ENCODE results near the gene INPP1.

DNA sequence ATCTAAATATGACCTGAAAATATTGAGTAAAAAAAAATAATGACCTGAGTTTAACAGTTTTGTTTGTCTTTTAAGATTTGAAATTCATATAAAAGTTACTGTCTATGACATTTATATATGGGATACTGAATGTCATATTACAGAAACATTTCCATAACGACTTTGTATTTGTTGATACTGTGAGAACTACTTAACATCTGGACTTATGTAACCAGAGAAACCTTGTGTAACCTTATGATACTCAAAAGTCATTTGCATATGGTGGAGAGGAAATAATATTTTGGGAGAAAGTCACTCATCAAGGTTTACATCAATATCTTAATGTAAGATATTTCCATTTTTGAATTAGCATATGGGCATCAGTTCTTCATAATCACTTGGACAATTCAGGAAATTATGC is 77.4 kb downstream of the INPP1 start:
- TF ChIP-seq, protein P1, sequence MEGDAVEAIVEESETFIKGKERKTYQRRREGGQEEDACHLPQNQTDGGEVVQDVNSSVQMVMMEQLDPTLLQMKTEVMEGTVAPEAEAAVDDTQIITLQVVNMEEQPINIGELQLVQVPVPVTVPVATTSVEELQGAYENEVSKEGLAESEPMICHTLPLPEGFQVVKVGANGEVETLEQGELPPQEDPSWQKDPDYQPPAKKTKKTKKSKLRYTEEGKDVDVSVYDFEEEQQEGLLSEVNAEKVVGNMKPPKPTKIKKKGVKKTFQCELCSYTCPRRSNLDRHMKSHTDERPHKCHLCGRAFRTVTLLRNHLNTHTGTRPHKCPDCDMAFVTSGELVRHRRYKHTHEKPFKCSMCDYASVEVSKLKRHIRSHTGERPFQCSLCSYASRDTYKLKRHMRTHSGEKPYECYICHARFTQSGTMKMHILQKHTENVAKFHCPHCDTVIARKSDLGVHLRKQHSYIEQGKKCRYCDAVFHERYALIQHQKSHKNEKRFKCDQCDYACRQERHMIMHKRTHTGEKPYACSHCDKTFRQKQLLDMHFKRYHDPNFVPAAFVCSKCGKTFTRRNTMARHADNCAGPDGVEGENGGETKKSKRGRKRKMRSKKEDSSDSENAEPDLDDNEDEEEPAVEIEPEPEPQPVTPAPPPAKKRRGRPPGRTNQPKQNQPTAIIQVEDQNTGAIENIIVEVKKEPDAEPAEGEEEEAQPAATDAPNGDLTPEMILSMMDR (IDR thresholded peaks at IDR 0.05; ENCODE audit: low read depth, low read length, poor library complexity, severe bottlenecking) = no peak
- no peak for TF ChIP-seq EZH2phosphoT487 (IDR thresholded peaks at IDR 0.05; ENCODE audit: borderline replicate concordance, low read length)

Measured in DOHH2 (cell line).